ENCODE results near the gene SEMA3D.

The SEMA3D gene

GRCh38 chr7:85031475-85031874 lies 155.4 kb downstream of the SEMA3D start:
- no peak for DNase-seq (ENCODE audit: low spot score)

GRCh38 chr7:85030893-85031292 lies 156.0 kb downstream of the SEMA3D start:
- no peak for DNase-seq (ENCODE audit: low spot score)

- no peak for DNase-seq (ENCODE audit: low spot score)
These were observed 161.5 kb downstream of the SEMA3D start for GRCh38 chr7:85025312-85025756.

- no peak for DNase-seq (ENCODE audit: low spot score)
These were observed 162.9 kb downstream of the SEMA3D start for GRCh38 chr7:85023916-85024315.

- DNase-seq (ENCODE audit: low spot score): peak; percentile 47
These were observed 163.7 kb downstream of the SEMA3D start for GRCh38 chr7:85023066-85023712.

GRCh38 chr7:85022064-85022697 lies 164.7 kb downstream of the SEMA3D start:
- no peak for DNase-seq (ENCODE audit: low spot score)

GRCh38 chr7:85021101-85021704 lies 165.7 kb downstream of the SEMA3D start:
- DNase-seq (ENCODE audit: low spot score): no peak

GRCh38 chr7:85019778-85020177 lies 167.1 kb downstream of the SEMA3D start:
- DNase-seq (ENCODE audit: low spot score): no peak

- no peak for DNase-seq (ENCODE audit: low spot score)
These were observed 167.7 kb downstream of the SEMA3D start for GRCh38 chr7:85019176-85019575.

GRCh38 chr7:85018498-85018897 lies 168.4 kb downstream of the SEMA3D start:
- DNase-seq (ENCODE audit: low spot score): no peak

- DNase-seq (ENCODE audit: low spot score): no peak
These were observed 170.6 kb downstream of the SEMA3D start for GRCh38 chr7:85016286-85016685.

GRCh38 chr7:85014936-85015660 lies 171.8 kb downstream of the SEMA3D start:
- DNase-seq (ENCODE audit: low spot score): no peak

- DNase-seq (ENCODE audit: low spot score): no peak
These were observed 175.7 kb downstream of the SEMA3D start for GRCh38 chr7:85011127-85011526.

- DNase-seq (ENCODE audit: low spot score): no peak
These were observed 176.6 kb downstream of the SEMA3D start for GRCh38 chr7:85010306-85010705.

GRCh38 chr7:85006754-85007153 lies 180.1 kb downstream of the SEMA3D start:
- no peak for DNase-seq (ENCODE audit: low spot score)

GRCh38 chr7:85004402-85004801 lies 182.5 kb downstream of the SEMA3D start:
- DNase-seq (ENCODE audit: low spot score): no peak

- DNase-seq (ENCODE audit: low spot score): no peak
These were observed 185.1 kb downstream of the SEMA3D start for GRCh38 chr7:85001495-85002345.

GRCh38 chr7:85000735-85001350 lies 186.0 kb downstream of the SEMA3D start:
- DNase-seq (ENCODE audit: low spot score): no peak

GRCh38 chr7:84999450-84999849 lies 187.4 kb downstream of the SEMA3D start:
- DNase-seq (ENCODE audit: low spot score): no peak

- no peak for DNase-seq (ENCODE audit: low spot score)
These were observed 188.2 kb downstream of the SEMA3D start for GRCh38 chr7:84998665-84999064.

GRCh38 chr7:84997626-84998025 lies 189.2 kb downstream of the SEMA3D start:
- no peak for DNase-seq (ENCODE audit: low spot score)
